Activated naive CD8-positive, alpha-beta T cell treated with anti-CD3 and anti-CD28 coated beads, Interleukin-2, amount 10 ng/mL, durations not matched to agents 7 days and 5 days (primary cell): ENCODE results near the gene SORCS3. TPM values are rescaled to one million over a fixed set of nuclear protein-coding genes. Genes with fewer than 3 reads are reported as not detected.

ENCODE experiments used
- ATAC-seq: fragments of 150-1000 bp; cut with Tn5 transposase; one replicate; pipeline ENCODE4 v1.10.0; 2021; ENCODE audit warnings: low read depth, moderate library complexity
- POLR2A ChIA-PET: fragments of 350-600 bp; sonication (Branson Sonifier 250); formaldehyde crosslinking; loops from one replicate; lab custom pipeline; 2021; ENCODE audit warnings: antibody characterized with exemption; lab: Charles Lee
- DNase-seq: peaks from one replicate; pipeline ENCODE4 v3.0.0; 2021
- H3K27ac Mint-ChIP-seq: one replicate; pipeline ENCODE4 v1.8.0; 2022; ENCODE audit warnings: mild to moderate bottlenecking, mixed read lengths
- H3K27me3 Mint-ChIP-seq: one replicate; pipeline ENCODE4 v1.8.0; 2022; ENCODE audit warnings: mild to moderate bottlenecking, moderate library complexity, mixed read lengths
- H3K36me3 Mint-ChIP-seq: one replicate; pipeline ENCODE4 v1.8.0; 2021; ENCODE audit warnings: mild to moderate bottlenecking, mixed read lengths
- H3K4me1 Mint-ChIP-seq: one replicate; pipeline ENCODE4 v1.8.0; 2021; ENCODE audit warnings: mixed read lengths
- H3K4me3 Mint-ChIP-seq: one replicate; pipeline ENCODE4 v1.8.0; 2022; ENCODE audit warnings: mild to moderate bottlenecking, moderate library complexity, mixed read lengths
- H3K9me3 Mint-ChIP-seq: one replicate; pipeline ENCODE4 v1.8.0; 2021; ENCODE audit warnings: mixed read lengths
- total RNA-seq, 2 experiments: library from RNA; stranded (reverse); gene quantifications; one replicate each; pipeline ENCODE4 v1.2.3, GENCODE V29; 2021

Gene SORCS3
- total RNA-seq, 2 experiments from 2014 or later: not detected

GRCh38 chr10:104780946-104781595 is 140.0 kb downstream of the SORCS3 start:
- H3K27ac Mint-ChIP-seq: no peak overlapping the region
- POLR2A ChIA-PET: no interaction called here
- no peaks in the 10 kb centered on the region for H3K36me3 Mint-ChIP-seq
- DNase-seq (no peak), ATAC-seq (no peak)
- H3K4me1 Mint-ChIP-seq: no peaks in the 10 kb centered on the region
- no peak overlapping the region for H3K4me3 Mint-ChIP-seq
- H3K9me3 Mint-ChIP-seq: no peaks in the 10 kb centered on the region
- H3K27me3 Mint-ChIP-seq: peaks cover 3% of the 10 kb centered on the region

GRCh38 chr10:104784452-104784851 is 143.4 kb downstream of the SORCS3 start:
- Mint-ChIP-seq H3K9me3 (no peaks in the 10 kb centered on the region), H3K27ac (no peak overlapping the region), H3K4me3 (no peak overlapping the region), H3K4me1 (no peaks in the 10 kb centered on the region), H3K36me3 (no peaks in the 10 kb centered on the region), H3K27me3 (no peaks in the 10 kb centered on the region)
- POLR2A ChIA-PET: no interaction called here
- DNase-seq: no peak
- ATAC-seq: no peak

- H3K4me3 Mint-ChIP-seq: no peak overlapping the region
- POLR2A ChIA-PET: no interaction called here
- H3K27me3 Mint-ChIP-seq: peaks cover 2% of the 10 kb centered on the region
- DNase-seq (no peak), ATAC-seq (no peak)
- no peaks in the 10 kb centered on the region for H3K9me3 Mint-ChIP-seq
- no peak overlapping the region for H3K27ac Mint-ChIP-seq
- H3K36me3 Mint-ChIP-seq: no peaks in the 10 kb centered on the region
- H3K4me1 Mint-ChIP-seq: no peaks in the 10 kb centered on the region
Observed at GRCh38 chr10:104791471-104791870, 150.4 kb downstream of the SORCS3 start.

GRCh38 chr10:104795411-104795810 is 154.3 kb downstream of the SORCS3 start:
- Mint-ChIP-seq H3K27ac (no peak overlapping the region), H3K36me3 (no peaks in the 10 kb centered on the region), H3K4me3 (no peak overlapping the region), H3K27me3 (peaks cover 2% of the 10 kb centered on the region), H3K9me3 (peaks cover 1% of the 10 kb centered on the region), H3K4me1 (no peaks in the 10 kb centered on the region)
- POLR2A ChIA-PET: no interaction called here
- DNase-seq (no peak), ATAC-seq (no peak)

GRCh38 chr10:104796823-104797222 is 155.7 kb downstream of the SORCS3 start:
- no peaks in the 10 kb centered on the region for H3K4me1 Mint-ChIP-seq
- peaks cover 2% of the 10 kb centered on the region for H3K27me3 Mint-ChIP-seq
- no peaks in the 10 kb centered on the region for H3K36me3 Mint-ChIP-seq
- ATAC-seq: no peak
- H3K4me3 Mint-ChIP-seq: no peak overlapping the region
- H3K27ac Mint-ChIP-seq: no peak overlapping the region
- POLR2A ChIA-PET: no interaction called here
- H3K9me3 Mint-ChIP-seq: peaks cover 1% of the 10 kb centered on the region
- no peak for DNase-seq

GRCh38 chr10:104802941-104803340 is 161.9 kb downstream of the SORCS3 start:
- DNase-seq (no peak), ATAC-seq (no peak)
- H3K27me3 Mint-ChIP-seq: no peaks in the 10 kb centered on the region
- no peak overlapping the region for H3K4me3 Mint-ChIP-seq
- POLR2A ChIA-PET: no interaction called here
- H3K27ac Mint-ChIP-seq: no peak overlapping the region
- peaks cover 1% of the 10 kb centered on the region for H3K9me3 Mint-ChIP-seq
- no peaks in the 10 kb centered on the region for H3K4me1 Mint-ChIP-seq
- no peaks in the 10 kb centered on the region for H3K36me3 Mint-ChIP-seq

- no peak overlapping the region for H3K4me3 Mint-ChIP-seq
- no peak overlapping the region for H3K27ac Mint-ChIP-seq
- H3K4me1 Mint-ChIP-seq: no peaks in the 10 kb centered on the region
- H3K36me3 Mint-ChIP-seq: no peaks in the 10 kb centered on the region
- ATAC-seq (no peak), DNase-seq (no peak)
- no peaks in the 10 kb centered on the region for H3K9me3 Mint-ChIP-seq
- POLR2A ChIA-PET: no interaction called here
- H3K27me3 Mint-ChIP-seq: no peaks in the 10 kb centered on the region
Observed at GRCh38 chr10:104804880-104805279, 163.8 kb downstream of the SORCS3 start.

- Mint-ChIP-seq H3K4me3 (no peak overlapping the region), H3K27me3 (no peaks in the 10 kb centered on the region), H3K4me1 (no peaks in the 10 kb centered on the region), H3K36me3 (no peaks in the 10 kb centered on the region), H3K9me3 (no peaks in the 10 kb centered on the region), H3K27ac (no peak overlapping the region)
- POLR2A ChIA-PET: no interaction called here
- DNase-seq: no peak
- no peak for ATAC-seq
Observed at GRCh38 chr10:104806801-104807200, 165.7 kb downstream of the SORCS3 start.

- ATAC-seq: no peak
- no peak overlapping the region for H3K4me3 Mint-ChIP-seq
- H3K36me3 Mint-ChIP-seq: no peaks in the 10 kb centered on the region
- H3K27ac Mint-ChIP-seq: no peak overlapping the region
- no peaks in the 10 kb centered on the region for H3K9me3 Mint-ChIP-seq
- no peaks in the 10 kb centered on the region for H3K27me3 Mint-ChIP-seq
- POLR2A ChIA-PET: no interaction called here
- no peak for DNase-seq
- no peaks in the 10 kb centered on the region for H3K4me1 Mint-ChIP-seq
Observed at GRCh38 chr10:104807581-104808310, 166.7 kb downstream of the SORCS3 start.

- Mint-ChIP-seq H3K9me3 (no peaks in the 10 kb centered on the region), H3K4me1 (no peaks in the 10 kb centered on the region), H3K4me3 (no peak overlapping the region), H3K27ac (no peak overlapping the region), H3K36me3 (no peaks in the 10 kb centered on the region), H3K27me3 (no peaks in the 10 kb centered on the region)
- ATAC-seq: no peak
- POLR2A ChIA-PET: no interaction called here
- no peak for DNase-seq
Observed at GRCh38 chr10:104809288-104810090, 168.4 kb downstream of the SORCS3 start.

GRCh38 chr10:104811166-104811565 is 170.1 kb downstream of the SORCS3 start:
- no peaks in the 10 kb centered on the region for H3K27me3 Mint-ChIP-seq
- DNase-seq (no peak), ATAC-seq (no peak)
- no peaks in the 10 kb centered on the region for H3K36me3 Mint-ChIP-seq
- H3K4me1 Mint-ChIP-seq: no peaks in the 10 kb centered on the region
- H3K4me3 Mint-ChIP-seq: no peak overlapping the region
- no peaks in the 10 kb centered on the region for H3K9me3 Mint-ChIP-seq
- no peak overlapping the region for H3K27ac Mint-ChIP-seq
- POLR2A ChIA-PET: no interaction called here

GRCh38 chr10:104816501-104816900 is 175.4 kb downstream of the SORCS3 start:
- POLR2A ChIA-PET: no interaction called here
- no peak overlapping the region for H3K27ac Mint-ChIP-seq

GRCh38 chr10:104819731-104820130 is 178.6 kb downstream of the SORCS3 start:
- Mint-ChIP-seq H3K4me3 (no peak overlapping the region), H3K27ac (no peak overlapping the region), H3K27me3 (peaks cover 3% of the 10 kb centered on the region), H3K36me3 (no peaks in the 10 kb centered on the region), H3K4me1 (no peaks in the 10 kb centered on the region), H3K9me3 (peaks cover 1% of the 10 kb centered on the region)
- no peak for ATAC-seq
- DNase-seq: no peak
- POLR2A ChIA-PET: no interaction called here

More at GRCh38 chr10:104816501-104816900, 175.4 kb downstream of the SORCS3 start:
- ATAC-seq: no peak
- no peaks in the 10 kb centered on the region for H3K9me3 Mint-ChIP-seq
- peaks cover 3% of the 10 kb centered on the region for H3K27me3 Mint-ChIP-seq
- H3K36me3 Mint-ChIP-seq: no peaks in the 10 kb centered on the region
- H3K4me3 Mint-ChIP-seq: no peak overlapping the region
- DNase-seq: no peak
- H3K4me1 Mint-ChIP-seq: no peaks in the 10 kb centered on the region
